TTC549 (cell line): ENCODE data around the gene PTPRM.

ENCODE experiments used
- FAIRE-seq: peaks from 2 replicates; lab custom pipeline; 2012; peaks lifted over from hg19 to GRCh38; lab: Jason Lieb, UNC

Gene PTPRM

DNA sequence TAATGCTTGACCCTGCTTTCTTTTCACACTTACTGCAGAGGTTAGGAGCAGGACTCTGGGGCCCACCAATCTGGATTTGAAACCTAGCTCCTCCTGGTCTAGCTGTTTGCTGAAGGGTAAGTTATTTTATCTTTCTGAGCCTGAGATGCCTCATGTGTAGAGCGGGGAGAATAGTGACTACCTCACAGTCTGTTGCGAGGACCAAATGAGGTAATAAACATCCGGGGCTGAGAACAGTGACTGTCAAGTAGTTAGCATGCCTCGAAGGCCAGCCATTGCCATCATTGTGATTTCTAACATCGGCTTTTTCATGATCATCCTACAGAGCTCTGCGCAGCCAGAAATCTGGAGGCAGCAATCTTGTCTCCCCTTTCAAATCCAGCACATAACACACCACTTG, 32.9 kb downstream of the PTPRM start:
- no peak for FAIRE-seq

GRCh38 chr18:7600528-7601245, 33.6 kb downstream of the PTPRM start:
- no peak for FAIRE-seq

DNA sequence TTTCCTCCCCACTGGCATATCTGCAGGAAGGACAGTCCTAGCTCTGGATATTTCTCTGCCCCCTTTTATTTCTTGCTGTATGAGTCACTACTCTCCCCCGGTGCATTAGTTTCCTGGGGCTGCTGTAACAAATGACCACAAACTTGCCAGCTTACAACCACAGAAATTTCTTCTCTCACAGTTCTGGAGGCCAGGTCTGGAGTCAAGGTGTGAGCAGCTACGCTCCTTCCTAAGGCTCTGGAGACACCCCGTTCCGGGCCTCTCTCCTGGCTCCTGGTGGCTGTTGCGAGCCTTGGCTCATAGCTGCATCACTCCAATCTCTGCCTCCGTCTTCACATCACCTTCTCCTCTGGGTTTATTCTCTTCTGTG, 34.1 kb downstream of the PTPRM start:
- FAIRE-seq = no peak

DNA sequence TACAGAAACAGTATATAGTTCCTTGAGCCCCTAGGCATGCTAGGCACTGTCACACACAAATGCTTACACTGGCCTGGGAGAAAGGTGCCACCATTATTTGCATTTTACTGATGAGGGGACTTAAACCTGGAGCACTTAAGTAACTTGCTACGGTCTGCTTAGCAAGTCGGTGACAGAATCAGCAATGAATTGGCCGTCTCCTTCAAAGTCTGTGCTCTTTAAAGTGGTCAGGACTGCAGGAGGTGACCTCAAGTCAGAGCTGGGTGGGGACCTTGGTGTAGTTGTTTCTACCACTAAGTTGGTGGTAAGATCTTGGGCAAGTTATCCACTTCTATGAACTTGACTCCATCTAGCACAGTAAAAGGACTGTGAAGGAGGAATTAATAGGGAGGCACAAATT, 34.8 kb downstream of the PTPRM start:
- FAIRE-seq = no peak

DNA sequence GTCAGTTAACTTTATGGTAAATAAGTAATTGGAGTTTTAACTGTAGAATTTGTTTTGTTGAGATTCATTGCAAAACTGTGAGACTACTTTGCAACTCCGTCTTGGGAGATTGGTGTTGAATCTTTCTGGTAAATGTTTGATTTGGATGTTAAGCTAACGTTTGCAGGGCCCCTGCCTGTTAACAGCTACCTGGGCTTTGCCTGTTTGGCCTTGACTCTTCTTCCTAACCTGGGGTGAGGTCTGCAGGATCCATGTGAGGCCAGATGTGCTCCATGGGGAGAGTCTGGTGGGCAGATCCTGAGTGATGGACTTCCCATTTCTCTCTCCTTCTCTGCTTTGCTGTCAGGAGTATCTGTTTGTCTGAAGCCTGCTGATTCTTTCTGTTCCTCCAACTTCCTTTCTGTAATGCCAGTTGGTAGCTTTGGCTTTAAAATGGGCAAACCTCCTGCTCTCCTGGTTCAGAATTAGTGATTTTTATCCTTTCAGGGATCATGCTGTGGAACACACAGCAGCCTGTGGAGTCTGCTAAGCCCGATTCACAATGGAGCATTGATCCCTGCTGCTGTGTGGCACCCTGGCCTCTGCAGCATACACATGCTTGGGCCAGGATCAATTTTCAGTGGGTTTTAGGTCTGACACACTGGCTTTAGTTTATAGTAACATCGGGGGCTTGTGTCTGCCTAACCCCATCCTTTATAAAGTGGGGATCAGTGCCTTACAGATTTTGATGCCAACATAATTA, 36.3 kb downstream of the PTPRM start:
- FAIRE-seq = no peak

DNA sequence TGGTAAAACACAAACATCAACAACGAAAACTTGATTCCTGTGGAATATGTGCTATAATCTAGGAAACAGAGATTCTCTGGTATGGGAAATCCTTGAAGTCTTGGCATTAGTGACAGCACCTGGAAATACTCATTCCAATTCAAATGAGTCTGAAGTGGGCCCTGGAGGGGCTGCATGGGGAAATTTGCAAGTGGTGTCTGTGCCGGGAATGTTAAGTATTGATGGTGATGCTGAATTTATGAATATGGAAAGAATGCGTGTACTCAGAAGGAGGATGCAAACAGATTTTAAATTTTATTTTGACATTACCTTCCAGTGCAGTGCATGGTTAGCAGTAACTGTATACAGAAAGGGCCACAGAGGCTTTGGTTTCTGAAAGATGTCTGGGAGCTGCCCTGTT, 37.2 kb downstream of the PTPRM start:
- FAIRE-seq = no peak

DNA sequence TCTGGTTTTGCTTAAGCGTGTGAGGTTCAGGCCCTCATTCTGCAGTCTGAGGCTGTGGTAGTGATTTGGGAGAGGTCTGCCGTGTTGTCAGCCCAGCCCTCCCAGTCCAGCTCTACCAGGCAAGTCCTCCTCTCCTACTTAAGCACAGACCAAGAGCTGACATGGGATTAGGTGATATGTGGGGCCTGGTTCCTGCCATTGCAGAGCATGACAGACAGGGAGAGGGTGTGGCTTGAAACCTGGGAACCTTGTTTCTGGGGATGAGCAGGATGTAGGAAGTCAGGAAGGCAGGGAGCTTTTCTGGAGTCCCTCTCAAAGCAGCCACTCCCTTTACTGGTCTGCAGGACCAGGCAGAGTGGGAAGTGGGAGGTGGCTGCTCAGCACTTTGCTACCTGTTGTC, 38.6 kb downstream of the PTPRM start:
- FAIRE-seq = no peak

- FAIRE-seq = no peak
Observed at GRCh38 chr18:7607540-7608173, 40.5 kb downstream of the PTPRM start.

DNA sequence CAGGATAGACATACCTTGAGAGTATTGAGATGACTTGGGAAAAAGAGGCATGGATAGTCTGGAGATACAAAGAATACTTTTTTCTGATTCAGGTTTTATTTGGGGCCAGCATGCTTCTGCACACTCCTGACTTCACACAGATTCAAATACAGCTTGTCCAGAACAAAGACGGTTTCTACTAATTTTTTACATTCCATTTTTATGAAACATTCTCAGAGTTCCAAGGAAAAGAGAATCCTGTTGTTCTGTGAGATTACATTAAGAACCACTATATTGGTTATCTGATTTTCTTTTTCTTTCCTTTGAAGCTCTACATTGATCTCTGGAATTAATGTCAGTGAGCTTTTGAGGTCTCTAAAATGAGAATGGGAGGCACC, 41.0 kb downstream of the PTPRM start:
- FAIRE-seq = no peak

DNA sequence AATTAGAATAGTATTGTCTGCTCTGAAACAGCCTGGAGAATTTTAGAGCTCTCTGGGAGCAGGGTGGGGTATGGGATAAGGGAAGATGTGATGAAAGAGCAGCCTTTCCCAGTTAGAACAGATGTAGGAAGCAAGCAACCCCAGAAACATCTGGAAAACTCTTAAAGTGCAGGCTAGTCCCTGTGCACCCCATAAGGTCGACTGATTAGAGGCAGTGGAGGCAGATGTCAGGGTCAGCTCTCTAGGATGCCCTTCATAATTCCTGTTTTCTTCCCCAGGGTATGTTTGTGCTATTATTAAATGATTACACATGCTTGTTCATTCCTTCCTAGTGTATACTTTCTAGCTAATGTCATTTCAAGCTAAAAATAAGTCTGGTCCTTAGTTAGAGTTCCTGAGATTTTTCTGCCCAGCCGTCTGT, 41.7 kb downstream of the PTPRM start:
- FAIRE-seq = no peak

GRCh38 chr18:7609617-7610016, 42.5 kb downstream of the PTPRM start:
- FAIRE-seq = no peak

- no peak for FAIRE-seq
Observed at GRCh38 chr18:7614042-7614441, 46.9 kb downstream of the PTPRM start.

GRCh38 chr18:7615840-7616239, 48.7 kb downstream of the PTPRM start:
- no peak for FAIRE-seq

DNA sequence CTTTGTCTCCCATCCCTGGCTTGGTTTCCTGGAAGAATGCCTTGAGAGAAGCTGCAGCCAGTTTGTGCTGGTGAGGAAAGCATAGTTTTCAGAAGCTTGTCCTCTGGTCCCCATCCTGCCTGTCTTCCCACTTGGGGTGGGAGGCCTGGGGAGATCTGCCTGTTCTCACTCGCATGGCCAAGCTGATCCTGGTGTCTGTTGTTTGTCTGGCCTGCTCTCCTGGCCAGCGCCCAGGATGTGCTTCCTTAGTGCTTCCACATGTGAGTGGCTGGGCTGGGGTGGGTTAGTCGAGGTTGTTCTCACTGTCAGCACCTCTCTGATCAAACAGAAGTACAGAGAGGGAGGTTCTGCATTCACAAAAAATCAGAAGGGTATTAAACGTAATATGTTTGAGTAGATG, 49.5 kb downstream of the PTPRM start:
- no peak for FAIRE-seq

DNA sequence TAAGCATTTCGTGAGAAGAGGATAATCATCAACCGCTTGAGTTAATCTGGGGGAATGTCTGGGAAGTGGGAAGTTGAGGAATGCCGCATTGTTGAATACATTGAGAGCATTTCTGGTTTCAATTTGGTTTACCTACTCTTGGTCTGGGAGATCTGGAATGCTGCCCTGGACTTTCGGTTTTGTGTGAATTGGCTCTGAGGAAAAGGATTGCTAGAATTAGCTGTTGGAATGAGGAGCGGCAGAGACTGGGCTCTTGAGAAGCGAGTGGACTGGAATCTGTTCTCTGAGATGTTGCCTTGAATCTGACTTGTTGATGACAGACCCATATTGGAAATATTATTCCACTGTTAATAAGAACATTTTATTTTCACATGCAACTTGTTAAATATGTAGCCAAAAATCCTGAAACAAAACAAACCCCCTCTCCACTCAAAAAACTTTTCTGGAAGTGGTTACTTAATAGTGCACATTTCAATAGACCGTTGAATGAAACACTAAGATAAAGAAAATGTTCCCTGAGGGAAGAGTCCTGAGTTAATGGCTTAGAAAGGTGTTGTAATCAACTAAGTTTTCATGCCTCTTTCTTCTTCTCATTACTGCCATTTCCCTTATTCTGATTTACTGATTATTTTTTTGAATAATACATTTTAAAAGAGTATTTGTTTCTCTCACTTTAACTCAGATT, 50.8 kb downstream of the PTPRM start:
- no peak for FAIRE-seq

- FAIRE-seq = no peak
Observed at GRCh38 chr18:7618891-7619442, 51.9 kb downstream of the PTPRM start.

- FAIRE-seq = no peak
Observed at GRCh38 chr18:7619676-7620075, 52.6 kb downstream of the PTPRM start.

DNA sequence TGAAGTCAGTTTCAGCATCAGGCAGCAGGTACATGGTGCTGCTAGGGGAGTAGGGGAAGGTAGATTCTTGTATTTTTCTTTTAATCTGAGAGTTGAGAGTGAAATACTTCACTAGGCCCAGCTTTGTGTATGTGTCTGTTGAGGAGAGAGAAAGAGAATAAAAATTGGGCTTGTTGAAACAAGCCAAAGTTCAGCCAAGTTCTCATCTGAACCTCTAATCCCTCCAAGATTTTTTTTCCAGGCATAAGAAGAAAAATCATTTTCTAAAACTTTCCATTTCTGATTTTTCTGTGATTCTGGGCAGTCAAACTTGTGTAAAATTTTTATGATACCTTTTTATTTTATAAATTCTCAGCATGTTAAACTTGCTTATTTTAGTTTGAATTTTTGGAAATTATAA, 55.6 kb downstream of the PTPRM start:
- FAIRE-seq = no peak

DNA sequence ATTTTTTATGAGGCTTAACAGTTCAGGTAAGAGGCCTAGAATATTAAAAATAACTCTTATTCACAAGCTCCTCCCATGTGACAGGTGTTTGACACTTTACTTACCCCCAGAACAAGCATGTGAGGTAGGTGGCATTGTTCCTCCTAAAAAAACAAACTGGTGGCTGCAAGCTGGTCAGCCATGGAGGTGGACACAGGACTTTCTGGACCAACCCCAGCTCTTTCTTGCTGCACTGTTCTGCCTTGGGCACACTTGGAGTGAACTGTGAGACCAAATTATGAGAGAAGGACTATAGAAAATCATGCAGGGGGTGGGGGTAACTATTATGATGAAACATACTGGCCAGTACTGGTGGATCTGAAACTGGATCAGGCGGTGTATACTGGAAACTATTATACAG, 56.6 kb downstream of the PTPRM start:
- no peak for FAIRE-seq

DNA sequence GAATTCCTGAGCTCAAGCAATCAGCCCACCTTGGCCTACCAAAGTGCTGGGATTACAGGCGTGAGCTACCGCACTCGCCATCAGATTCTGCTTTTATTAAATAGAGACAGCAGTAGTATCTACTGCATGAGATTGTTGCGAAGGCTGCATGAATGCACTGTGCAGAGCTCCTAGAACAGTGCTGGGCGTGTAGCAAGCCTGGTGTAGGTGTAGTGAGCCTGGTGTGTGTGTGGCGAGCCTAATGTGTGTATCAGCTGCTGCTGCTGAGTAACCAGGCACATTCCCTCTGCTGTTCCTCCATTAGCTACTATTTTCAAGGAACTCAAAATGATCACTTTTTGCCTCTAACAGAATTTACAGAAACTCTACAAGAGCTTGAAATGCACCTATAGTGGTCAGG, 57.6 kb downstream of the PTPRM start:
- FAIRE-seq = no peak

DNA sequence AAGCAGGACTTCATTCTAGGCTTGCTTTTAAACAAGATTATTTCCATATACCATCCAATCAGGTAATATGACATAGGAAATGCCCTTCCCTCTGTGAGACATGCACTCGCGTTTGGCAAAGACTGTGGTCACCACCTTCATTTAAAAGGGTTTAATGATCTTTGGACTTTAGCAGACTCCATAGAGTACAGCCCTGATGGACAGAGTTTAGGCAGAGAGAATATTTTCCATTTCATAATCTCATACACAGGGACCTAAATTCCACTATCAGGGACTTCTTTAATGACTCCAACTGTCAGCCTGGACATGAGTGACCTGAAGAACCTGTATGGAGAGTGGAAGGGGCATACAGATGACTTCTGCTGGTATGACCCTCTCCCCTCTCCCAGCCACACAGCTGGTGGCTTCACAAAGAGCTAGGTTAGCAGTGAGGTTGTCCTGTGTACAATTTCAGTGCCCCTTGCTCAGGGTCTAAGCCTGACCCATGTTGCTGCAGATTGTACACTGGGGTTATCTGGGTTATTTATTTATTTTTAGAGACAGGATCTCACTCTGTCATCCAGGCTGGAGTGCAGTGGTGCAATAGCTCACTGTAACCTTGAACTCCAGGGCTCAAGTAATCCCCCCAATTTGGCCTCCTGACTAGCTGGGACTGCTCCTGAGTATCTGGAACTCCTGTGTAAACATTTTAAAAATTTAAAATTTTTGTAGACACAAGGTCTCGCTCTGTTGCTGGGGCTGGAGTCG, 59.2 kb downstream of the PTPRM start:
- no peak for FAIRE-seq

GRCh38 chr18:7626922-7627440, 59.9 kb downstream of the PTPRM start:
- FAIRE-seq = no peak
